Astrocyte (in vitro differentiated cells and primary cell): ENCODE data around the gene TIAM2. TPM values are rescaled to one million over a fixed set of nuclear protein-coding genes. Genes with fewer than 3 reads are reported as not detected.

Experiments used
- DNase-seq: peaks from one replicate; pipeline ENCODE4 v3.0.0-alpha.2; 2010; ENCODE audit warnings: low read depth
- FAIRE-seq: peaks from 2 replicates; lab custom pipeline; 2011; peaks lifted over from hg19 to GRCh38; lab: Jason Lieb, UNC
- H2AFZ ChIP-seq: 2 replicates; pipeline ENCODE4 v1.6.0; 2012; ENCODE audit warnings: low read depth, low read length, inconsistent platforms
- H3K27ac ChIP-seq: 2 replicates; pipeline ENCODE4 v1.5.1; 2011; ENCODE audit warnings: low read depth, low read length, inconsistent platforms
- H3K27me3 ChIP-seq: 2 replicates; pipeline ENCODE4 v1.6.0; 2011; ENCODE audit warnings: low read length, inconsistent platforms; ENCODE audit not compliant: insufficient read depth
- H3K36me3 ChIP-seq: 2 replicates; pipeline ENCODE4 v1.5.1; 2011; ENCODE audit warnings: low read length, inconsistent platforms; ENCODE audit not compliant: insufficient read depth
- H3K4me1 ChIP-seq: 2 replicates; pipeline ENCODE4 v1.5.1; 2011; ENCODE audit warnings: low read length, inconsistent platforms; ENCODE audit not compliant: insufficient read depth
- H3K4me2 ChIP-seq: 2 replicates; pipeline ENCODE4 v1.6.0; 2012; ENCODE audit warnings: low read length, inconsistent platforms
- H3K4me3 ChIP-seq: 2 replicates; pipeline ENCODE4 v1.5.1; 2011; ENCODE audit warnings: low read depth, mild to moderate bottlenecking, low read length, inconsistent platforms; ENCODE audit not compliant: insufficient read depth
- H3K79me2 ChIP-seq: 2 replicates; pipeline ENCODE4 v1.6.0; 2012; ENCODE audit warnings: mild to moderate bottlenecking, low read length, inconsistent platforms; ENCODE audit not compliant: insufficient read depth
- H3K9ac ChIP-seq: 2 replicates; pipeline ENCODE4 v1.6.0; 2012; ENCODE audit warnings: mild to moderate bottlenecking, low read length, inconsistent platforms
- H3K9me3 ChIP-seq: 2 replicates; pipeline ENCODE4 v1.5.1; 2012; ENCODE audit warnings: low read depth, mild to moderate bottlenecking, low read length, inconsistent platforms; ENCODE audit not compliant: insufficient read depth
- H4K20me1 ChIP-seq: 2 replicates; pipeline ENCODE4 v1.6.0; 2012; ENCODE audit warnings: low read length, inconsistent platforms; ENCODE audit not compliant: insufficient read depth
- H3K27ac Mint-ChIP-seq: one replicate; pipeline ENCODE4 v1.8.0; 2021; ENCODE audit warnings: mild to moderate bottlenecking, mixed read lengths; ENCODE audit not compliant: unreplicated experiment
- H3K27me3 Mint-ChIP-seq: one replicate; pipeline ENCODE4 v1.8.0; 2021; ENCODE audit warnings: low read depth, mixed read lengths; ENCODE audit not compliant: unreplicated experiment
- H3K36me3 Mint-ChIP-seq: one replicate; pipeline ENCODE4 v1.8.0; 2021; ENCODE audit warnings: low read depth, mixed read lengths; ENCODE audit not compliant: unreplicated experiment
- H3K4me1 Mint-ChIP-seq: one replicate; pipeline ENCODE4 v1.8.0; 2021; ENCODE audit warnings: low read depth, mixed read lengths; ENCODE audit not compliant: unreplicated experiment
- H3K4me3 Mint-ChIP-seq: one replicate; pipeline ENCODE4 v1.8.0; 2021; ENCODE audit warnings: mild to moderate bottlenecking, moderate library complexity, mixed read lengths; ENCODE audit not compliant: unreplicated experiment
- H3K9me3 Mint-ChIP-seq: one replicate; pipeline ENCODE4 v1.8.0; 2021; ENCODE audit warnings: mild to moderate bottlenecking, mixed read lengths; ENCODE audit not compliant: unreplicated experiment
- CTCF ChIP-seq: IDR thresholded peaks from 2 replicates; pipeline ENCODE4 v1.5.1; 2011; ENCODE audit warnings: low read depth, mild to moderate bottlenecking, inconsistent platforms, low read length, moderate library complexity; ENCODE audit not compliant: insufficient read depth
- EZH2 ChIP-seq: IDR thresholded peaks from 2 replicates; pipeline ENCODE4 v1.6.1; 2012; ENCODE audit warnings: mild to moderate bottlenecking, low read length, inconsistent platforms; ENCODE audit not compliant: insufficient read depth
- total RNA-seq: library from RNA; stranded (reverse); gene quantifications from 2 replicates; pipeline ENCODE4 v1.2.1, GENCODE V29; 2021

Gene TIAM2
- total RNA-seq, 1 donor from 2014 or later: 23.6 TPM

- H3K27me3 ChIP-seq: no peaks in the 10 kb centered on the region
- Mint-ChIP-seq H3K36me3 (peaks cover 8% of the 10 kb centered on the region), H3K4me1 (peaks cover 18% of the 10 kb centered on the region), H3K9me3 (no peaks in the 10 kb centered on the region), H3K4me3 (no peak overlapping the region), H3K27ac (no peak overlapping the region), H3K27me3 (no peaks in the 10 kb centered on the region)
- H3K9me3 ChIP-seq: no peaks in the 10 kb centered on the region
- DNase-seq (no peak), FAIRE-seq (no peak)
- no peaks in the 10 kb centered on the region for H3K36me3 ChIP-seq
- no peak overlapping the region for H3K9ac ChIP-seq
- no peak overlapping the region for H3K27ac ChIP-seq
- no peak overlapping the region for H2AFZ ChIP-seq
- H4K20me1 ChIP-seq: no peaks in the 10 kb centered on the region
- no peak overlapping the region for H3K4me2 ChIP-seq
- TF ChIP-seq EZH2: no peak
- H3K4me3 ChIP-seq: no peak overlapping the region
- H3K79me2 ChIP-seq: no peaks in the 10 kb centered on the region
- peaks cover 11% of the 10 kb centered on the region for H3K4me1 ChIP-seq
Measured at GRCh38 chr6:155024391-155025027, 29.4 kb downstream of the TIAM2 start.

GRCh38 chr6:155026022-155026705 lies 31.0 kb downstream of the TIAM2 start:
- H3K36me3 Mint-ChIP-seq: peaks cover 5% of the 10 kb centered on the region
- TF ChIP-seq EZH2 (no peak), CTCF (no peak)
- H3K4me3 Mint-ChIP-seq: no peak overlapping the region
- Histone ChIP-seq H2AFZ (no peak overlapping the region), H3K27me3 (no peaks in the 10 kb centered on the region), H4K20me1 (no peaks in the 10 kb centered on the region), H3K4me3 (peak overlapping the region; percentile 15), H3K4me1 (peaks cover 15% of the 10 kb centered on the region), H3K4me2 (peak overlapping the region; percentile 75), H3K9me3 (no peaks in the 10 kb centered on the region), H3K36me3 (no peaks in the 10 kb centered on the region), H3K9ac (no peak overlapping the region), H3K27ac (peak overlapping the region; percentile 7), H3K79me2 (no peaks in the 10 kb centered on the region)
- no peaks in the 10 kb centered on the region for H3K9me3 Mint-ChIP-seq
- peak; percentile 97 for FAIRE-seq
- H3K27me3 Mint-ChIP-seq: no peaks in the 10 kb centered on the region
- DNase-seq: peak; percentile 77
- peak overlapping the region; percentile 81 for H3K27ac Mint-ChIP-seq
- peaks cover 22% of the 10 kb centered on the region for H3K4me1 Mint-ChIP-seq

GRCh38 chr6:155026706-155027045 lies 31.6 kb downstream of the TIAM2 start:
- no peaks in the 10 kb centered on the region for H3K79me2 ChIP-seq
- peaks cover 15% of the 10 kb centered on the region for H3K4me1 ChIP-seq
- H3K27ac ChIP-seq: peak overlapping the region; percentile 58
- H3K27me3 Mint-ChIP-seq: no peaks in the 10 kb centered on the region
- FAIRE-seq (no peak), DNase-seq (no peak)
- H2AFZ ChIP-seq: no peak overlapping the region
- H3K4me1 Mint-ChIP-seq: peaks cover 20% of the 10 kb centered on the region
- no peak overlapping the region for H3K9ac ChIP-seq
- no peaks in the 10 kb centered on the region for H4K20me1 ChIP-seq
- TF ChIP-seq CTCF: no peak
- TF ChIP-seq EZH2: no peak
- H3K4me3 ChIP-seq: no peak overlapping the region
- no peaks in the 10 kb centered on the region for H3K36me3 ChIP-seq
- peaks cover 5% of the 10 kb centered on the region for H3K36me3 Mint-ChIP-seq
- no peaks in the 10 kb centered on the region for H3K9me3 ChIP-seq
- peak overlapping the region; percentile 8 for H3K4me3 Mint-ChIP-seq
- no peaks in the 10 kb centered on the region for H3K9me3 Mint-ChIP-seq
- no peaks in the 10 kb centered on the region for H3K27me3 ChIP-seq
- peak overlapping the region; percentile 81 for H3K27ac Mint-ChIP-seq
- peak overlapping the region; percentile 75 for H3K4me2 ChIP-seq
